ENCODE data around the gene AQP1. TPM values are rescaled to one million over a fixed set of nuclear protein-coding genes. Genes with fewer than 3 reads are reported as not detected.

The AQP1 gene
- total RNA-seq, 1 donor from 2014 or later = 284 TPM

DNA sequence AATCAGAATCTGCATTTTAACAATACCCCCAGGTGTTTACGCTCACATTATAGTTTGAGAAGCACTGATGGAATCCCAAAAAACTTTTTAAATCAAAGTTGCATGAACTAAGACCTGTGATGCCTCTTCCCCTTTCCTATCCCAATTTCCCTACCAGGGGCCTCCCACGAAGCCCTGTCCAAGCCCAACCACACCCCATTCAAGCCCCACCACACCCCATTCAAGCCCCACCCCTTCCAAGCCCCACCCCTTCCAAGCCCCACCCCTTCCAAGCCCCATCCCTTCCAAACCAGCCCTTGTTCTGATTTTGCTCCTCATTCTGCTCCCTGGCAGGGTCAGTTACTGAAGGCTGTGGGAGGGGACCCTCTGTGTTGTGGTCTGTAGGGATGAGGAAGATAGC, 9.8 kb upstream of the AQP1 start:
- ATAC-seq (no peak), DNase-seq (ENCODE audit: missing footprints) (no peak)
- intact Hi-C loops (cut with DNase I) = no loop called here

DNA sequence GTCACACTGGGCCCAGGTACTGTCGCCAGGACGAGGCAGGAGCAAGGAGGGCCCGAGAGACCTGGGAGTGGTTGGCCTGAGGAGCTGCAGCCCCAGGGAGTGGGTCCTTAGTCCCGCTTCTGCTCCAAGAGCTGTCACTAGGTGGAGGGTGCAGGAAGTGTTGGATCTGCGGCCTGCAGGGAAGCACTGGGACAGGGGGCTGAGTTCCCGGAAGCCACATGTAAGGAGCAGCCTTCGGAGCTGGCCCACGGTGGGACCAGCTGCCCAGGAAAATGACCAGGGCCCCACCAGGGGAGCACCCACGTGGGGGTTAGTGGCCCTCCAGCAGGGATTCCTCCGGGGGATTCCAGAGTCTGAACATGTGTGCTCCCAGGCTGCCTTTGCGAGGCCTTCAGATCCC, 9.2 kb upstream of the AQP1 start:
- ATAC-seq (no peak), DNase-seq (ENCODE audit: missing footprints) (no peak)
- intact Hi-C loops (cut with DNase I) = no loop called here

DNA sequence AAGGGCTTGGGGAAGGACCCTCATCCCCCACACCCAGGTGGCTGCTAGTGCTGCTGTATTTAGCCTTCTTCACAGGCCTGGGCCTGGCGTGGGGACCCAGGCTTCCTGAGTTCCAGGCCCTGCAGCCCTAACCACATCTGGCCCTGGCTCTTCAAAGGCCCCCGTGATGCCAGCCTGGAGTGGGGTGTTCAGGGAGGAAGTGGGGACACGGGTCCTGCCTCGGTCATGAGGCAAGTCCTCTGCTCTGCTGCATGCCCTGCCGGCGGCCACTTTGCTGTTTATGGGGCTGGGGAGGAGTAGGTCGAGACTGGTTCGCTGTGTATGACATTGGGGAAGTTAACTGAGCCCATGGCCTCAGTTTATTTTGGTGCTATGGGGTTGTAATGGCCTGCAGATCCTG, 8.5 kb upstream of the AQP1 start:
- intact Hi-C loops (cut with DNase I) = no loop called here
- DNase-seq (ENCODE audit: missing footprints) (no peak), ATAC-seq (no peak)

DNA sequence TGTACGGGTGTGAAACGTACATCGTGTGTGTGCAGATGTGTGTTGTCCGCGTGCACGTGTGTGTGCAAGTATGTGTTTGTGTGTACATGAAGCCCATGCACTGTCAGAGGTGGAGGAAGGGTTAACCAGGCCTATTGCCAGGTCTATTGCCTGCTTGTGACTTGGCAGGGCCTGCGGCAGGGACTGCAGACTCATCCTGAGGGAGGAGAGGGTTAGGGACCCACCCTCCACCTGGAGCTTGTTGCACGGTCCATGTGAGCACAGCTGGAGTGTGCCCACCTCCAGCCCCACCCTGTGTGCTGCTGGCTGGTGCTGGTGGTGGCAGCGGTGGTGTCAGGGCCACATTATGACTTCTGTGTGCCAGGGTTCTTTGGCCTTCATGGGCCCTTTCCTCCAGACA, 7.1 kb upstream of the AQP1 start:
- DNase-seq (ENCODE audit: missing footprints) (no peak), ATAC-seq (no peak)
- intact Hi-C loops (cut with DNase I) = no loop called here

DNA sequence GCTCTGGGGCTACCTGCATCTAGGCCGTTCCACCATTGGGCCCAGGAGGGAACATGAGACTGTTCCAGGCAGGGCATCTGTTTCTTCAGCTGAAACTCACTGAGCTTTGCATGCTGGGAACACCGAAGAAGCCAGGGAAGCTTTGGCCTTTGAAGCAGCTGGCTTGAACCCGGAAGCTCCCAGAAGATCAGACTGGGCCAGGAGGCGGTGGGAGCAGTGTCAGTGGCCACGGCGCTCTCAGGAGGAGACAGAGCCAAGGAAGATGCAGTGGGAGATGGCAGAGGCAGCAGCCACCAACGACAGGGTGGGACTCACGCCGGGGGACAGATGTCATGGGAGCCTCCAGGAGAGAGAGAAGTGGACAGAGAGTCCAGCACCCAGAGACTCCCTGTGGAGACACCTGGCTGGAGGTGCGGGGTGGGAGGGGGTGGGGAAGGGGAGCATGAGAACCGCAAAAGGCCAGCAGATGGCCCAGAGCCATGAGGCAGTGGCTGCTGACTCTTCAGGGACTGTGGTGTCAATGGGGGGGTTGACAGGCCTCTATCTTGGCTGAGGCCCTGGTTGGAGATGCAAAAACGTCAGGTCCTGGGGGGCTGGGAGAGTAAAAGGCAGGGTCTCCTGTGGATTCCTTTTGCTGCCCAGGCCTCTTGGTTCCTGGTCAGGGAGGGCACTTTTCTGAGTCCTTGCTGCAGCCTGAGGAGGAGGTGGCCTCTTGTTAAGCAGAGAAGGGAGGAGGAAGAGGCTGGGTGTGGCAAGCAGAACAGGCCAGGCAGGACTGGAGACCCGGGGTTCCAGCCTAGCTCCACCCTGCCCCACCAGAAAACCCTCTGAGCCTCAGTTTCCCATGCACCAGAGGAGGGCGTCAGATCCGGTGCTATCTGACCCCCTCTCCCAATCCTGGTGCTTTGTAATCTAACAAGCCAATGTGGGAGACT, 6.3 kb upstream of the AQP1 start:
- intact Hi-C loops (cut with DNase I) = loop anchor here (5.0 kb wide), 1 partner anchor 33 kb away; no protein-coding TSS in a partner anchor
- DNase-seq (ENCODE audit: missing footprints) (no peak), ATAC-seq (no peak)

DNA sequence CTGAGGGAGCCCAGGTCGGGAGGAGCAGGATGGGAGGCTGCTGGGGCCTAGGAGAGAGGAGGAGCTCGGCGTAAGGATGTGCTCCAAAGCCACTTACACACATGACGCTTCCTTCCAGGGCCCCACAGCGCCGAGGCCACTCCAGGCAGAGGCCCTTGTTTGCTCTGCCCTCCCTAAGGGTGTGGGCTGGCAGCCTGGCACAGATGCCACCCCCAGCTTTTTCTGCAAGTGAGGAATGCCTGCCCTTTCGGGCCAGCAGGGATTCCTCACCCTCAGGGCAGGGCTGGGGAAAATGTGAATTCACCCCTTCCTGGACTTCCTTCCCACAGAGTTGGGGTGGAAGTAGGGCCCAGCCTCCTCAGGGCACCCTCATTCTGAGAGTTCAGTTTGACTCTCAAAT, 5.6 kb upstream of the AQP1 start:
- DNase-seq (ENCODE audit: missing footprints) = no peak
- no peak for ATAC-seq

DNA sequence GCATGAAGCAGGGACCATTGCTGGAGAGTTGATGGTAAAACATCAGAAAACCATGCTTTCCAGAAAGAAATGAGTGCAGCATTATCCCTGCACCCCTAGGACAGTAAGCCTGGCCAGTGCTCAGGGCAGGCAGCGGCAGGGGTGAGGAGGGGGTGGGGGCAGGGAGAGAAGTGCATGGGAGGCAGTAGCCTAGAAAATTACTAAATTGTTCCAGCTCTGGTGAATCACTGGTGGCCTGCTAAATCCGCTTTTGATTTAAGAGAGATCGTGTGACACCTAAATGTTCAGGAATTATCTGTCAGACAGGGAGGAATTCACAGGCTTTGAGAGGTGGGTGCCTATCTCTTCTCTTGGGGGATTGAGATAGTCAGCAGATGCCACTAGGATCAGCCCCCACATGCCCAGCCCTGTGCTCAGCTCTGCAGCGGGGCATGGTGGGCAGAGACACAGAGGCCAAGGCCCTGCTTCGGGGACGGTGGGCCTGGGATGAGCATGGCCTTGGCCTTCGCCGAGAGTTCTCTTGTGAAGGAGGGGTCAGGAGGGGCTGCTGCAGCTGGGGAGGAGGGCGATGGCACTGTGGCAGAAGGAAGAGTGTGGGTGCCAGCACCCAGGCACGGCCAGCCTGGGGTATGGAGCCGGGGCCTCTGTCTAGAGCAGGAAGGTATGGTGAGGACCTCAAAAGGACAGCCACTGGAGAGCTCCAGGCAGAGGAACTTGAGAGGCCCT, 5.0 kb upstream of the AQP1 start:
- ATAC-seq = no peak
- intact Hi-C loops (cut with DNase I) = loop anchor here (5.0 kb wide), 1 partner anchor 34 kb away; no protein-coding TSS in a partner anchor

More for the DNA sequence above, 5.6 kb upstream of the AQP1 start:
- intact Hi-C loops (cut with DNase I) = loop anchor here (5.0 kb wide), 1 partner anchor 34 kb away; no protein-coding TSS in a partner anchor

DNA sequence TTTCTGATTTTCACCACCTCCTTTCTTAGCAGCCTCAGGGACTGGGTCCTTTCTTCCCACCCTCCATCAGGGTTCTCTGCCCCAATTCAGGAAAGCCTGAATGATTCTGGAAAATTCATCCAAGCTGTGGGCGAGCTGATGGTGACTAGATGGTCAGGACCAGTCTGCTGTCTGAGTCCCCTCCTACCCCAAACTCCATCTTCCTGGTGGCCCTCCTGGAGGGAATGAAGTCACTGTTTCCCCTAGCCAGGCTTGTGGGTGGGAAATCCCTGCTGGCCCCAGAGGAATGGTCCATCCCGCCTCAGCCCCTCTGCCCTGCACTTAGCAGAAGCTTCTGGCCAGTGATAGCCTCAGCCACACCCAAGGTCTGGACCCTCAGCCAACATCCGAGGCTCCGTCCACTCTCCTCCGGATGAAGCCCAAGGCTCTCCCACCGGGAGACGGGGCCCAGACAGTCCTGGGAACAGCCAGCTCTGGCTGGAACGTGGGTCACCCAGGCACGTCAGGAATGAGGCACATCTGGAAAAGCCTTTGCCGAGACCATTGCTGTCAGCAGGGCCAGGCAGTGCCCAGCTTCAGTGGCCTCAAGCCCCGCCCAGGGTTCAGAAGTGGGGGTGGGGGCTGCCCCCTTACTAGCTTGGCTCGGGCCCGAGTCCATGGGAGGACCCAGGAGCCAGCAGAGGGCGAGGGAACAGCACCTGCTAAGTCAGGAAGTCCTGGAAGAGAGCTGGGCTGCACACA, 4.0 kb upstream of the AQP1 start:
- ATAC-seq = no peak
- intact Hi-C loops (cut with DNase I) = loop anchor here (5.0 kb wide), 1 partner anchor 35 kb away; no protein-coding TSS in a partner anchor

More for the DNA sequence above, 5.0 kb upstream of the AQP1 start:
- no peak for DNase-seq (ENCODE audit: missing footprints)

DNA sequence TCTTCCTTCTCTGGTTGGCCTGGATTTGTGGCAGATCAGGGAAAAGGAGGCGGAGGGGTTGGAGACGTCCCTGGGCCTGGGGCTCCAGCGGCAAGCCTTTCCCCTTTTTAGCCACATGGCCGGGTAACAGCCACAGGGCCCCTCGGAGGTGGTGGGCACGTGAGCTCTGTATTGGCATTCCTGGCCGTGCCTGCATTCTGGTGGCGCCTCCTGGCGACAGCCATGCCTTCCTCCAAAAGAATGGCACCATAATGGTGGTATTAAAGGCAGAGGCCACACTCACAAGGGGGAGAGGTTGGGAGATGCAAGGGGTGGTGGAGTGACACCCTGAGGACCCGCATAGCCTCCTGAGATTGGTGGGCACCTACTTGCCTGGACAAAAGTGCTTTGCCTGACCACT, 3.0 kb upstream of the AQP1 start:
- DNase-seq (ENCODE audit: missing footprints) = no peak
- ATAC-seq = no peak
- intact Hi-C loops (cut with DNase I) = loop anchor here (5.0 kb wide), 1 partner anchor 36 kb away; no protein-coding TSS in a partner anchor

More for the DNA sequence above, 4.0 kb upstream of the AQP1 start:
- DNase-seq (ENCODE audit: missing footprints) = no peak

DNA sequence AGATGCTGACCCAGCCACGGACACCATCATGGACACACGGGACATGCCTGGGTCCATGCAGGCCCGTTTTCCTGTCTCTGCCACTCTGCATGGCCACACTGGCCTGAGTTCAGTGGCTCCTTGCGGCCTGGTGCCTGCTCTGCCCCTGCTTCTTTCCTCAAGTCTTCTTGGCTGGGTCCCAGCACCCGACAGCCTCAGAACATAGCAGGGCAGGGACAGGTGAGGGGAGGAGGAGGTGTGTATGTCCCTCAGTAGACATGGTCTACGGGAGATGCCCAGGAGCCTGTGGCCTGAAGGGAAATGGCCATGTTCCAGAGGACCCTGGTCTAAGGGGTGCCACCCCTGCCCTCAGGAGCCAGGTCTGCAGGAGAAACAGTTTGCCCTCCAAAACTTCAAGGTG, 2.2 kb upstream of the AQP1 start:
- ATAC-seq = no peak
- intact Hi-C loops (cut with DNase I) = loop anchor here (5.0 kb wide), 1 partner anchor 37 kb away; no protein-coding TSS in a partner anchor
- peak; percentile 55 for DNase-seq (ENCODE audit: missing footprints)

DNA sequence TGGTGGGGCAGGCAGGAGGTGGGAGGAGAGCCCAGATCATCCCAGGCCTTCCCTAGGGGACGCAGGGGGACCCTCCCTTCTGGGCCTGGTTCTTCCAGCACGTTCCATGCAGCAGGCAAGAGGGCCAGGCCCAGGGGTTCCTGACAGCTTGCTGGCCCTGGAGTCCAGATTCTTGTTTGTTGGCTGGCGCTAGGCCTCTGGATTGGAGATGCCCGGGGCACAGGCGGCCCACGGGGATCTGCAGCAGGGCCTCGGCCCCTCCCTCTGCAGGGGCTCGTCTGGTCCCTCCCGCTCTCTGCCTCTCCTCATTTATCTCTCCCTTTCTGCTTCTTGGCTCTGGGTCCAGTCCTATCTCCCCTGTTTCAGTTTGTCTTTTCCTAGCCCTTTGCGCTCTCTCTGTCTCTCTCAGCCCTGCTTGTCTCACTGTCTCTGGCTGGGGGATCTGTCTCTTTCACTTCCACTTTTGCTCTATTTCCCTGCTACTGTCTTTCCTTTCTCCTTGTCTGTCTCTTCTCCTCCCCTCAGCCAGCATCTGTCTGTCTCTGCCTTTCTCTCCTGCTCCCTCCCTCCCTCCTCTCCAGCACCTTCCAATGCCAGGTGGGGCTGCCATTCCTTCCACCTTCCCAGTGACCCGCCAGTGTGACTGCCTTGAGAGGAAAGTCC, 1.1 kb upstream of the AQP1 start:
- ATAC-seq (peak; percentile 12), DNase-seq (ENCODE audit: missing footprints) (peak; percentile 63)
- intact Hi-C loops (cut with DNase I) = no loop called here

DNA sequence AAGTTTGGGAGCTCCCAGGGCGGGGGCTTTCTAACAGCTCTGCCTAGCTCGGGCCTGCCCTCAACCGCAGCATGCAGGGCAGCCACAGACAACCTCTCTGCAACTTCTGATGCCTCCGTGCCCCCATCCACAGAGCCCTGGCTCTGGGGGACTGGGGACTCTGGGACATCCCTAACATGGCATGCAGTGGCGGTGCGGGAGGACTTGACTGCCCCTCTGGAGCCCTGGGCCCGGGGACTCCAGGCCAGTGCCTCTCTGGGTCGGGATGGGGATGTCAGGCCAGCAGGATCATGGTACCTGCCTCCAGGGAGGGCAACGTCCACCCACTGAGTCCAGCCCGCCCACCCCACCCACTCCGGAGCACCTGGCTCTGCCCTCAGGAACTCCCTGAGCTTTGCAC, 520 bp upstream of the AQP1 start:
- intact Hi-C loops (cut with DNase I) = no loop called here
- DNase-seq (ENCODE audit: missing footprints) (peak; percentile 62), ATAC-seq (no peak)

DNA sequence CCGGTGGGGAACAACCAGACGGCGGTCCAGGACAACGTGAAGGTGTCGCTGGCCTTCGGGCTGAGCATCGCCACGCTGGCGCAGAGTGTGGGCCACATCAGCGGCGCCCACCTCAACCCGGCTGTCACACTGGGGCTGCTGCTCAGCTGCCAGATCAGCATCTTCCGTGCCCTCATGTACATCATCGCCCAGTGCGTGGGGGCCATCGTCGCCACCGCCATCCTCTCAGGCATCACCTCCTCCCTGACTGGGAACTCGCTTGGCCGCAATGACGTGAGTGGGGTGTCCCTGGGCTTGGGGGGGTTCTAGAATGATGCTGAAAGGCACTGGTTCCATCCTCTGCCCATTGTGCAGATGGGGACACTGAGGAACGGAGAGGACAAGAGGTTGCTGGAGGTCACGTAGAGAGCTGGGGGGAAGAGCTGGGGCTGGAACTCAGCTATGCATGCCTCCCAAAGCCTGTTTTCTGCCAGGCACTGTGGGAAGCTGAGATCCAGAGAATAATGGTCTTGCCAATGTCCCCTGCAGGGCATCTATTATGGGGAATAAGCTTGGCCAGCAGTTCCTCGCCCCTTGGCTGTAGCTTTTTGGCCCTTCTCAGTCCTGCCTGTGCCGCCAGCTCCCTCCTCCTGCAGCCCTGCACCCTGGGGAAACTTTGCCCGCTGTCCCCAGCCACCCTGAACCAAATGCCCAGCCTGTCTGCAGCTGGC, 523 bp downstream of the AQP1 start:
- intact Hi-C loops (cut with DNase I) = no loop called here
- peak; percentile 70 for DNase-seq (ENCODE audit: missing footprints)
- peak; percentile 14 for ATAC-seq

DNA sequence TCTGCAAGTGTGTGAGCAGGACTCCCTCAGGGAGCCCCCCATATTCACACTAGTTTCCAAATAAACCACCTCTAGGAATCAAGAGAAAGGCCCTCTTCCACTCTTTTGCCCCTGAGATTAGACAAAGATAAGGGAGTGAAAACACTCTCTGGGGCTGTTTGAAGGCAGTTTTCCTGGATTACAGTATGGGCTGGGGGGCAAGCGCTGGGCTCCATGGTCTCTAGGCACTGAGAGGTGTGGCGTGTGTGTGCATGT, 1.0 kb downstream of the AQP1 start:
- ATAC-seq (no peak), DNase-seq (ENCODE audit: missing footprints) (no peak)
- intact Hi-C loops (cut with DNase I) = no loop called here

DNA sequence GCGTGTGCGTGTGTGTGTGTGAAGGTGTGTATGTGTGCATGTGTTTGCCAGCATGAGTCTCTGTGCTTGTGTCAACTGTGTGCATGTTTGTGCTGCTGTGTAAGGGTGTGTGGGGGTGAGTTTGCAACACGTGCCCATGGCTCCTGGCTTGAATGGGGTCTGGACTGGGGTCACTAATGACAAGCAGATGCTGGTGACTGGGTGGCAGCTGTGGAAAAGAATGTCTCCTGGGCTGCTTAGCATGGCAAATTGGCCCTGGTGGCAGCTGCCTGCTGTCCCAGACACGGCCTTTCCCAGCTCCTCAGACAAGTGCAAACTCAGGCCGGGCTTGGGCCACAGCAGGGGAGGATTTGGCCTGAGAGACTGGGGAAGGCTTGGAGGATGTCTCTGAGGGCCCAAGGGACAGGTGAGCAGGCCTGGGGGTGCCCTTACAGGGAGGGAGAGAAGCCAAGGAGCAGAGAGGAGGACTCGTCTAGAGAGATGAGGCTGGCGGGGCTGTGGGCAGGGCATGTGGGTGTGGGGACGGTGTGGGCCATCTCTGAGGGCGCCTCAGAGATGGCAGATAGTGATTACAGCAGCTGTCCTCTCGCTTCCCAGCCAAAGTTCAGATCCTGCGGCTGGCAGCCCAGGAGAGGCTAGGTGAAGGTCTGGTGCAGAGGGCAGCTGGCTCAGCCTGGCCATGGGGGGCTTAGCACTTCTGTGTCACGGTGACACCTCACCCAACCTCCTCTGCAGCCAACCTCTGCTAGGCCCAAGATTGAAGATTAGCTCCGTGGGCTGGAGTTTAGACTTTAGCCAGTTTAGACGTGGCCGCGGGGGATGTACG, 1.5 kb downstream of the AQP1 start:
- ATAC-seq = no peak
- peak; percentile 57 for DNase-seq (ENCODE audit: missing footprints)
- intact Hi-C loops (cut with DNase I) = no loop called here

DNA sequence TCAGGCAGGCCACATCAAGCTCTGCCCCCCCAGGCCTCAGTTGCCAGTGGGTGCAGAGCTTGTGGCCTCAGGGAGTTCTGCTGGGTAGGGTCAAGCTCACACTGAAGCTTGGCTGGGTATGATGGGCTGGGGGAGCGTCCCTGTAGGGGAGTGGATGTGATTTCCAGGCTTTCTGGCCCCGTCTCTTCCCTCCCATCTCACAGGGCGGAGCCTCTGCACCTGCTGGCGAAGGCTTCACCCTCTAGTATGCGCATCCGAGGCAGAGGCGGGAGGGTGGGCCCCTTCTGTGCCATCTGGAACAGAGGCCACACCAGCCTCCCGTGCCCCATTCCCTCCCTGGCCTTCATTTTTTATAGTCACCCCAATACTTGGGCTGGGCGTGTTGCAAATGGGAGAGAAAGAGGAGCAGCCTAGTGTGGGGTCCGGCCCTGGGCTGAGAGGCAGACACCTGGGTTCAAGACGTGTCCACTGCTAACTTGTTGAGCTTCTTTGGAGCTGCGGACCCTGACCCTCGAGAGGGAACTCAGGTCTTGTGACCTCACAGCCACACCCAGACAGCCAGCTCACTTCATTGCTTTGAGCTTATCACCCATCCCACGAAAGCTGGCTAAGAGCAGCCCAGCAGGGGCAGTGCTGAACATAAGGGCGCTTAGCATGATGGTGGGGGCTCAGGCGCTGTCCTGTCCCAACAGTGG, 2.3 kb downstream of the AQP1 start:
- ATAC-seq = no peak
- intact Hi-C loops (cut with DNase I) = no loop called here
- DNase-seq (ENCODE audit: missing footprints) = peak; percentile 62

DNA sequence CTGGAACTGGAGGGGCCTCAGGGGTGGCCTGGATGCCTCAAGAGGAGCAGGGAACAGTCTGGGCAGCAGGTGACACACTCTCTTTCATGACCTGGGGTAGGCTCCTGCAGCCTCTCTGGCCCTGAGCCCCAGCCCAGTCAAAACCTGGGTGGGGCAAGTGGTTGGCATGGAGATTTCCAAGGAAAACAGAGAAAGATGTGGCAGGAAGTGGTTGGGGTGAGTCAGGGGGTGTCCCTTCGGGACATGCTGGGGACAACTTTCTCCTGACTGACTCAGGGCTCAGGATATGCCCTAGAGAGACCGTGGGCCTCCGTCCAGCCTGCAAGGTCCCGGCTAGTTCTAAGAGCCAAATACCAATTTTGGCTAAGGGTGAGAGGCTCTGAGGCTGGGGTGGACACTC, 2.9 kb downstream of the AQP1 start:
- intact Hi-C loops (cut with DNase I) = no loop called here
- peak; percentile 63 for DNase-seq (ENCODE audit: missing footprints)

More for the DNA sequence above, 2.9 kb downstream of the AQP1 start:
- ATAC-seq = no peak

All from Right ventricle myocardium inferior (tissue), 1 donor.